ACHN (cell line): ENCODE data around the gene DCLRE1A.
"Not testable (repeated sequence)": the region's sequence is repeated elsewhere in the genome, so short reads cannot be mapped to it uniquely, and the experiment has no call there.

Experiments used
- DNase-seq: peaks from one replicate; pipeline ENCODE4 v3.0.0-alpha.2; 2015
- in situ Hi-C: cut with HindIII; loops from 2 replicates; pipeline ENCODE4 v1.10.0; 2017; ENCODE audit warnings: low sequenced_read_pairs, low pct_ligation_motif_present, low pct_unique_long_range_greater_than_20kb

The DCLRE1A gene

DNA sequence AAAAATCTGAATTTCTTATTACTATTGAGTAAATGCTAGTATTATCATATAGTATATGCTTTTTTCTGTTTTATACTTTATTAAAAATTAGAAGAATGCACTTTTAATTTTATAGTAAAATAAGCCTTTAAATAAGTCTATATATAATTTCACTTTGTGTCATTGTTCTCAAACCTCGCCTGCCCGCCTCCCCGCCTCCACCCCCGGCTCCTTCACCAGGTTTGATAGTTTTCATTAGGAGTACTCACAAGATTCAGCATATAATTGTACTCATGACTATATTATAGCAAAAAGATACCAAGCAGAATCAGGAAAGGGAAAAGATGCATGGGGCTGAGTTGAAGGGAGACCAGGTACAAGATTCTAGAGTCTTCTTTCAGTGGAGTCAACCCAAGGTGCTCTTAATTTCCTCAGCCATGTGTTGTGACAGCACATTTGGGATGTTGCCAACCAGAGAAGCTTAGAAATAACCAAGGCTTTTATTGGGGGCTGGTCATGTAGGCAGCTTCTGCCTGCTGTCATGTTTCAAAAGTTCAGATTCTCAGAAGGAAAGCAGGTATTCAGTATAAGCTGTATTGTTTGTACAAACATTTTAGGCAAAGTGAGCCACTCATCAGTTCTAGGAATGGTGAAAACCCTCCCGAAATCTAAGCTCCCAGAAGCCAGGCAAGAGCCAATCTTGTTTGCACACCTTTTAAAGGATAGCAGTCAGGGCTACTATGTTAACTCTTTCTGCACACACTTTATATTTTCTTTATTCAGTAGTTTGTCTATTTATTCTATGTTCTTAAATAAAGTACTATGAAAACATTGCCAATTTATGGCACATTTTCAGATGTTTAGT, 12.9 kb upstream of the DCLRE1A start:
- in situ Hi-C loops: no loop called here
- no peak for DNase-seq

DNA sequence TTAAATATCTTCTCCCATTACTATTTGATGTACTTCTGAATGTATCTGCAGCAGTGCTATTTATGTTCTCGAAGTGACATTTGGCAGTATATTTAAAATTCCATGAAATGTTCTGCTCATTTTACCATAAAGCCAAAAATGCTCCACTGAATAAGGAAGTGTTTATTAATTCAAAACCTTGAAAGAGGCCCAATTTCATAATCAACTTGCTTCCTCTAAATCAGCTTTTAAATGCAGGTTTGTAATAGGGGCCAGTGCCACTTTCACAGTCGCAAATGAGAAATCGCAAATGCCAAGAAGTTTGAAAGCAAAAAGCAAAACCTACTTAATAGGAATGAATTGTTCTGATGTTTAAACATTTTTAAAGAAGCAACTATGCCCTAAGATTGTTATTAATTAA, 12.0 kb upstream of the DCLRE1A start:
- DNase-seq: no peak
- in situ Hi-C loops: no loop called here

DNA sequence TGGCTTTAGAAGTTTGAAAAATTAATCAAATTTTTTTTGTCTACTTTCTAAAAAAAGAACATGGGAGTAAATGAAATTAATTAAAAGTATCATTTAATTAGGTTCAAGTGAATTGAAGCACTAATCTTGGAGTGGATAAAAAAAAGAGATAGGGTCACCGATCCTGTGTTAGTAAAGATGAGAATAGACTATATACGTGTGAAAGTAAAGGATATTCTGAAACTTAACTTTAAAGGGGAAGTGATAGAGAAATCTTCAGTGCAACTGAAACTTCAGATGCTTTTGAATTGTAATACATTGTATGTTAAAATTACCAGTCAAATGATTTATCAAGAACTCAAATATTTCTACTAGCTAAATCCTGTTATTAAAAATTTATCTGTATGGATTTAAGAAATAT, 5.4 kb upstream of the DCLRE1A start:
- in situ Hi-C loops: no loop called here
- no peak for DNase-seq

- DNase-seq: no peak
Observed at GRCh38 chr10:113858541-113858940, 4.7 kb upstream of the DCLRE1A start.

GRCh38 chr10:113857210-113857609, 3.3 kb upstream of the DCLRE1A start:
- in situ Hi-C loops: no loop called here
- no peak for DNase-seq

More at GRCh38 chr10:113858541-113858940, 4.7 kb upstream of the DCLRE1A start:
- in situ Hi-C loops: no loop called here

- DNase-seq: no peak
- in situ Hi-C loops: no loop called here
Observed at GRCh38 chr10:113856563-113856962, 2.7 kb upstream of the DCLRE1A start.

DNA sequence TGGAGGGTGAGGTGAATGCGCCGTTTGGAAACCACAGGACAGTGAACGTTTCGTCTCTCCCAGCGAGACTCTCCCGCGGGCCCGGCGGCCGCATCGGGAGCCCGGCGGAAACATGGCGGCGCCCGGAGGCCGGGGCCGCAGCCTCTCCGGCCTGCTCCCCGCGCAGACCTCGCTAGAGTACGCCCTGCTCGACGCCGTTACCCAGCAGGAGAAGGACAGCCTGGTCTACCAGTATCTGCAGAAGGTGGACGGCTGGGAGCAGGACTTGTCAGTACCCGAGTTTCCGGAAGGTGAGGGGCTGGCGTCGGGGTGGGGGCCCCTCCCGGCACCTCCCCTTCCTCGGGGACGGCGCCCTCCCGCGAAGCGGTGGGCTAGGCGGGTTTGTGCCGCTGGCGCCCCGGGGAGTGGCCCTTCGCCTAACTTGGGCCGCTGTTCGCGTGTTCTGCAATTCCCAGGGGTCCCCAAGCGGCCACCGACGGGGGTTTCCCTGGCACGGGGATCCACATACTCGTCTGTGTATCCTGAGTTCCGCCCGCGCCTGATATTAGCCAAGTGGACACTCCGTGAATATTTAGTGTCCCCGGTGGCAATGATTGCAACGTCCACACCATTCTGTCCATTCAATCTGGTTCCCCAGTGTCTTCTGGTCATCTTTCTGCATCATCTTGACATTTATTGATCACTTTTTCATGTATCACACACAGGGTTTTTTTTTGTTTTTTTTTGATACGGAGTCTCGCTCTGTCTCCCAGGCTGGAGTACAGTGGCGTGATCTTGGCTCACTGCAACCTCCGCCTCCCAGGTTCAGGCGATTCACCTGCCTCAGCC, 1.1 kb upstream of the DCLRE1A start:
- in situ Hi-C loops: no loop called here
- peak; percentile 60 for DNase-seq

- DNase-seq: peak; percentile 25
- in situ Hi-C loops: no loop called here
Observed at GRCh38 chr10:113853578-113854012, 287 bp downstream of the DCLRE1A start.

GRCh38 chr10:113849946-113850345, 3.9 kb downstream of the DCLRE1A start:
- no peak for DNase-seq
- in situ Hi-C loops: no loop called here

- in situ Hi-C loops: no loop called here
- DNase-seq: no peak
Observed at GRCh38 chr10:113849140-113849803, 4.6 kb downstream of the DCLRE1A start.

- no peak for DNase-seq
- in situ Hi-C loops: no loop called here
Observed at GRCh38 chr10:113846036-113846435, 7.8 kb downstream of the DCLRE1A start.

- in situ Hi-C loops: no loop called here
Observed at GRCh38 chr10:113843972-113844485, 9.9 kb downstream of the DCLRE1A start.

DNA sequence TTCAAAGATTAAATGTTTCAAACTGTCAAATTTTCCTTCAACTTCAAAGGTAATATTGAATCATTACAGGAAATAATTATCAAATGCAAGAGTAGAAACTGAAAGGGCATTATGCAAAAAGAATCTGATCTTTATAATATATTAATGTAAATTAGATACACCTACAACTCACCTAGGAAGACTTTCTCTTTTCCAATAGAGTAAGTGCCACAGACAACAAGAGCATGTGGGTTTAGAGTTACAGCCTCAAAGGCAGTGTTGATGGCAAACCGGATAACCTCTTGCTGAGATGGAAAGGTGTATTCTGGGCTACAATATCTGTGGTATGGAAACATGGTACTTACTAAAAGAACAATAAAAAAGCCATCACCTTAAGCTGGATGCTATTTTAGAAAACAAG, 11.7 kb downstream of the DCLRE1A start:
- DNase-seq: no peak
- in situ Hi-C loops: no loop called here

More at GRCh38 chr10:113843972-113844485, 9.9 kb downstream of the DCLRE1A start:
- no peak for DNase-seq

GRCh38 chr10:113828567-113828966, 25.3 kb downstream of the DCLRE1A start:
- DNase-seq, in situ Hi-C loops: not testable (repeated sequence)

- no peak for DNase-seq
- in situ Hi-C loops: no loop called here
Observed at GRCh38 chr10:113825791-113826190, 28.1 kb downstream of the DCLRE1A start.

- no peak for DNase-seq
- in situ Hi-C loops: no loop called here
Observed at GRCh38 chr10:113823389-113823788, 30.5 kb downstream of the DCLRE1A start.

DNA sequence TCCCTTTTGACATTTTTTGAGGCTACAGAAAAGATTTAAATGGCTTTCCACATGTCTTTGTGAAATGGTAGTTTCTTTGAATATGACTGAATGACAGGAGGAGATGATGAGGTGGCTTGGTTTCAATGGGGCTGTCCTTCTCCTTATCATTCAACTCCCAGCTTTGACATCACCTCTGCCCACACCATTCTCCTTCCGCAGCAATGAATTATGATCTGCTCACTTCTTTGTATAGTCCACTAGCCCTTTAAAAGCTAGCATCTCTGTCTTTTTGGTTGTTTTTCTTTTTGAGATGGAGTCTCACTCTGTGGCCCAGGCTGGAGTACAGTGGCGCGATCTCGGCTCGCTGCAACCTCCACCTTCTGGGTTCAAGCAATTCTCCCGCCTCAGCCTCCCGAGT, 31.7 kb downstream of the DCLRE1A start:
- DNase-seq: no peak

DNA sequence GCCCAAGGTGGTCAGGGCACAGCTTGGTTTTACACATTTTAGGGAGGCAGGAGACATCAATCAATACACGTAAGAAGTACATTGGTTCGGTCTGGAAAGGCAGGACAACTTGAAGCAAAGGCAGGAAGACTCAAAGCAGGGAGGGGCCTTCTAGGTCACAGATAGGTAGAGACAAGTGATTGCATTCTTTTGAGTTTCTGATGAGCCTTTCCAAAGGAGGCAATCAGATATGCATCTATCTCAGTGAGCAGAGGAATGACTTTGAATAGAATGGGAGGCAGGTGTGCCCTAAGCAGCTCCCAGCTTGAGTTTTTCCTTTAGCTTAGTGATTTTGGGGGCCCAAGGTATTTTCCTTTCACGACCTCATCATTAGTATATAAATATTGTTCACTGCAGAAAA, 32.6 kb downstream of the DCLRE1A start:
- in situ Hi-C loops: not testable (repeated sequence)

More for the DNA sequence above, 31.7 kb downstream of the DCLRE1A start:
- in situ Hi-C loops: no loop called here

GRCh38 chr10:113820507-113820906, 33.4 kb downstream of the DCLRE1A start:
- in situ Hi-C loops: no loop called here
- DNase-seq: no peak

More for the DNA sequence above, 32.6 kb downstream of the DCLRE1A start:
- DNase-seq: not testable (repeated sequence)
